Fibroblast of skin of scalp (primary cell): Measurements from ENCODE around the gene CHAD.
"Not testable (repeated sequence)": the region's sequence is repeated elsewhere in the genome, so short reads cannot be mapped to it uniquely, and the experiment has no call there.

Experiments used
- DNase-seq: peaks from one replicate; pipeline ENCODE4 v3.0.0-alpha.2; 2013

CHAD gene

DNA sequence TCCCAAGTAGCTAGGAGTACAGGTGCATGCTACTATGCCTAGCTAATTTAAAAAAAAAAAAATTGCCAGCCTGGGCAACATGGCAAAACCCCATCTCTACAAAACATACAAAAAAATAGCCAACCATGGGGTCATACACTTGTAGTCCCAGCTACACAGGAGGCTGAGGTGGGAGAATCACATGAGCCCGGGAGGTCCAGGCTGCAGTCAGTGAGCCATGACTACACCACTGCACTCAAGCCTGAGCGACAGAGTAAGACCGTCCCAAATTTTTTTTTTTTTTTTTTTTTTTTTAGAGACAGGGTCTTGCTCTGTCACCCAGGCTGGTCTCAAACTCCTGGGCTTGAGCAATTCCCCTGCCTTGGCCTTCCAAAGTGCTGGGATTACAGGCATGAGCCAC is 14.8 kb downstream of the CHAD start:
- no peak for DNase-seq

DNA sequence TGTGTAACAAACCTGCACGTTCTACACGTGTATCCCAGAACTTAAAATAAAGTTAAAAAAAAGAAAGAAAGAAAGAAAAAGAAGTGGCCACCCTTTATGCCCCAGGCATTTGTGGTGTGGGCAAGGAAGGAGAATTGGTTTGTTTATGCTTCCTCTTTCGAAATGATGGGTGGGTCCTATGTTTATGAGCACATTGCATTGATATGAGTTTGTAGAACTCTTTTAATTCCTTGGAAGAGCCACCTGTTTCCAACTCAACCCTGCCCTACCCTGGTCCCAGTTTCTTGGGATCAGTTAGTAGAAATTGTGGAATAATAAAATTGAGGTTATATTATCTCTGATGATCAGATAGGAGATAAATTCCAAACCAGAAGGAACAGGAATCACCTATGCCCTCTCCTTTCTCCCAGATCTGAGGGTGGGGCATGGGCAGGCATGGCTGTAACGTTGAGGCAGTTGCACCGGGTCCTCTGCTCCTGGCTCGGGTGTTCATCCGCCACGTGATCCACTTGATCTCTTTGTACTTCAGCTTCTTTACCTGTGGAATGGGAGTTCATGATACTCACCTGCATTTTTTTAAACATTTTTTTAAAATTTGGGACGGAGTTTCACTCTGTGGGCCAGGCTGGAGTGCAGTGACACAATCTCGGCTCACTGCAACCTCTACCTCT is 15.9 kb downstream of the CHAD start:
- no peak for DNase-seq

DNA sequence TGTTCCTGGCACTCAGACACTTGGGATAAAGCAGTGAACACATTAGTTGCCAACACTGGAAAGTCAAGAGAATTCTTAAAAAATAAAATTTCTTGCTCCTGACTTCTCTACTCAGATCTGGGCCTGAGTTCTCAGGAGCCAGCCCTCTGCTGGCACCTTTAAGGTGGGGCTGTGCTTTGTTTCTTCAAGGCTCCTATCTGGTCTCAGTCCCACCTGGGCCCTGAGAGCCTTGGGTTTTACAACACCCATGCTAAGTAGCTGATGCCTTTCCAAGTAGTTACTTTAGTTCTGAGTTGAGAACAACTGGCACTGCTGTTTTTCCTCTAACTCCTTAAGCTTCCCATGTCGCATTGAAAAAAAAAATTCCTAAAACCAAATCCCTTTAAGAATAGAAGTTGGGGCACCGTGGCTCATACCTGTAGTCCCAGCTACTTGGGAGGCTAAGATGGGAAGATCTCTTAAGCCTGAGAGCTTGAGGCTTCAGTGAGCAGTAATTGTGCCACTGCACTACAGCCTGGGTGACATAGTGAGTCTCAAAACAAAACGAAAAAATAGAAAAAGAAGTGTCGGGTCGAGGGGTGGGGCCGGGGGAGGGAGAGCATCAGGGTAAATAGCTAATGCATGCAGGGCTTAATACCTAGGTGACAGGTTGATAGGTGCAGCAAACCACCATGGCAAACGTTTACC is 16.6 kb downstream of the CHAD start:
- no peak for DNase-seq

DNA sequence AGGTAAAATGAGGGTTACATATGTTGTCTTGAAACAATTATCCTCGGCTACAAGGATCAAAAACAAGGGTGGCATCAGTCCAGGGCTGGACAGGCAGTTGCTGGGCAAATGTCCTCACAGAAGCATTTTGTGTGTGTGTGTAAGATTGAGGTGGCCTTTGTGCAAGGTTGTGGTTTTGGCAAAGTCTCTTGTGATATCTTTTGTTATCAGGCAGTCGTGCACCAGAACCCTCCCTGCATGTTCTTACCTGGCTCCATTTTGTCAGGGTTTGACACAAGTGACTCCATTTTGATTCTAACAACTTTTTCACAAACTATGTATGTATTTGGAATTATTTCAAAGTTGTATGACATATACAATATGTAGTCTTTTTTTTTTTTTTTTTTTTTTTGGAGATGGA is 20.0 kb downstream of the CHAD start:
- no peak for DNase-seq

DNA sequence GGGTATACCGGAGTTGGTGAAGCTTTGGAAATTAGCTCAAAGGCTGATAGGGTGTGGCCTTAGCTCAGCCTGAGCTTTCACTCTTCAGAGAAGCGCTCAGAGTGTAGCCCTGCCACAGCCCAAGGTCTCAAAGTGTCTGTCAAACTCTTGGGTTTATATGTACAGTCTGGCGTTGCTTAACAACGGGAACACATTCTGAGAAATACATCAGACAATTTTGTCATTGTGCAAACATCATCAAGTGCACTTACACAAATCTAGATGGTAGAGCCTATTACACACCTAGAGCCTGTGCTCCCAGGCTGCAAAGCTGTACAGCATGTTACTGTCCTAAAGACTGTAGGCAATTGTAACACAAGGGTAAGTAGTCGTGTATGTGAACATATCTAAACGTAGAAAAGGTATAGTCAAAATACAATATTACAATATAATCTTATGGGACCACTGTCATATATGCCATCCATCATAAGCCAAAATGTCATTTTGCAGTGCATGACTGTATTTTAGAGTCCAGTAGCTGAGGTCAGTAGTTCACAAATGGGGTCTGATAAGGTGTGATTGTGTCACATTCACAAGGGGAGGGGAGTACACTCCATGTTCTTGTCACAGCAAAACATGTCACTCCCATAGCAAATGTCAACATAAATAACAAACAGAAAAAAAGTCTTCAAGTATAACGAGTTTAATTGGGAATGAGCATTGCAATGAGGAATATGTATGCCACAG is 20.6 kb downstream of the CHAD start:
- no peak for DNase-seq

DNA sequence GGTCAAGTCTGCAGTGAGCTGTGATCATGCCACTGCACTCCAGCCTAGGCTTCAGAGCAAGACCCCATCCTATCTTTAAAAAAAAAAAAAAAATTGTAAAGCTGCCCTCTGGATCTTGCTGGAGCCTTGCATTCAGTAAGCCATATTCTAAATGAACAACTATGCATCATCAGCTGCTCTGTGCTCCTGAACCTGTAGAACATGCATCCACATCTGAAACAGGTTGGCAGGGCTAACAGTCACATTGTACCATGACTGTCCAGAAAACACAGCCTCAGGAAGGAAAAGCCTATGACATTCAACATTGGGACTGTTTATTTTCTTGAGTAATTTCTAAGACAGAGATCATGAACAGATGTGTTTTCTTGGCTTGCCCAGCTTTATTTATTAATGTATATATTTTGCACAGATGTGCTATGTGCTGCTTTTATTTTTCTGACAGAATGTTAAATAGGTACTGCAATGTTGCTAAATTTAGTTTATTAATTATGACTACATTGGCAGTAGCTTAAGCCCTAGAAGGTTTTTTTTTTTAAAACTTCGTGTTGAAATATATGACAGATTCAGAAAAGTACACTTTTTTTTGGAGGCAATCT is 22.9 kb downstream of the CHAD start:
- no peak for DNase-seq

DNA sequence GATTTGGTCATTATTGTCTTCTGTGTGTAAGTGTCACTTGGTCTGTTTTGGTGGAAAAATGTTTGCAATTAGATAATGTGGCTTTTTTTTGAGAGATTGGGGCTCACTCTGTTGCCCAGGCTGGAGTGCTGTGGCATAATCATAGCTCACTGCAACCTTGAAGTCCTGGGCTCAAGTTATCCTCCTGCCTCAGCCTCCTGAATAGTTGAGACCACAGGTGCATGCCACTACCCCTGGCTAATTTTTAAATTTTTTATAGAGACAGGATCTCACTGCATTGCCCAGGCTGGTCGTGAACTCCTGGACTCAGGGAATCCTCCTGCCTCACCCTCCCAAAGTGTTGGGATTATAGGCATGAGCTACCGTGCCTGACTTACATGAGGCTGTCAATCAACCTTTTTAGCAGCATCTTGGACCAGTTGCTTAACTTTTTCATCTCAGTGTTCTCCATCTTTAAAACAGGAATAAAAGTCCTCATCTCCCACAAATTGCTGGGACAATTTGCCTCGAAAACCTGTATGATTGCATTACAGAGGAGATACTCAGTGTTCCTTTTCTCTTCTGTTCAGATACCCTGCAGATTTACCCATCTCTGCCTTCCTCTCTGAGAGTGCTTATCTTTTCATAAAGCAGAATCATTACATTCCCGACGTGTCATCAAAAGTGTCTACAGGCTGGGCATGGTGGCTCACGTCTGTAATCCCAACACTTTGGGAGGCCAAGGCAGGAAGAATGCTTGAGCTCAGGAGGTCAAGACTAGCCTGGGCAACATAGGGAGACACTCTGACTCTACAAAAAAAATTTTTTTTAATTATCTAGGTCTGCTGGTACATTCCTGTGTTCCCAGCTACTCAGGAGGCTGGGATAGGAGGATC is 23.6 kb downstream of the CHAD start:
- DNase-seq: no peak

DNA sequence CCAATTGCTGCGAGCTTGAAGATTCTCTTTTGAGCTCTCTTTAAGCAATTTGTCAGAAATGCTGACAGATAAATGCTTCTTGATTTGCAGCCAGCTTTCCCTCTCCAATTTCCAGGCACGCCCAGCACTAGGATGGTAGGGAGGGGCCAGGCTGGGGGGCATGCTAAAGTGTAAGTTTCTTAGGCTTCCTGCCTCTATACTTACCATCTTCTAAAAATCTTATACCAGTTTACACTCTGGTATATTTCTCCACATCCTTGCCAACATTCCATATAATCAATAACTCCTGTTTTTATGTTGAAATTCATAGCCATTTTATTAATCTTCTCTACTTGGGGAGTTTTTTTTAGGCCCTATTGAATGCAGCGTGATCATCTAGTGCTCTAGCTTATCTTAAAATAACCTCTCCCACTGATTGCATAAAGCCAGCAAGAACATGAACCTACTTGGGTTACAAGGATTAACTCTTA is 25.1 kb downstream of the CHAD start:
- peak; percentile 16 for DNase-seq

DNA sequence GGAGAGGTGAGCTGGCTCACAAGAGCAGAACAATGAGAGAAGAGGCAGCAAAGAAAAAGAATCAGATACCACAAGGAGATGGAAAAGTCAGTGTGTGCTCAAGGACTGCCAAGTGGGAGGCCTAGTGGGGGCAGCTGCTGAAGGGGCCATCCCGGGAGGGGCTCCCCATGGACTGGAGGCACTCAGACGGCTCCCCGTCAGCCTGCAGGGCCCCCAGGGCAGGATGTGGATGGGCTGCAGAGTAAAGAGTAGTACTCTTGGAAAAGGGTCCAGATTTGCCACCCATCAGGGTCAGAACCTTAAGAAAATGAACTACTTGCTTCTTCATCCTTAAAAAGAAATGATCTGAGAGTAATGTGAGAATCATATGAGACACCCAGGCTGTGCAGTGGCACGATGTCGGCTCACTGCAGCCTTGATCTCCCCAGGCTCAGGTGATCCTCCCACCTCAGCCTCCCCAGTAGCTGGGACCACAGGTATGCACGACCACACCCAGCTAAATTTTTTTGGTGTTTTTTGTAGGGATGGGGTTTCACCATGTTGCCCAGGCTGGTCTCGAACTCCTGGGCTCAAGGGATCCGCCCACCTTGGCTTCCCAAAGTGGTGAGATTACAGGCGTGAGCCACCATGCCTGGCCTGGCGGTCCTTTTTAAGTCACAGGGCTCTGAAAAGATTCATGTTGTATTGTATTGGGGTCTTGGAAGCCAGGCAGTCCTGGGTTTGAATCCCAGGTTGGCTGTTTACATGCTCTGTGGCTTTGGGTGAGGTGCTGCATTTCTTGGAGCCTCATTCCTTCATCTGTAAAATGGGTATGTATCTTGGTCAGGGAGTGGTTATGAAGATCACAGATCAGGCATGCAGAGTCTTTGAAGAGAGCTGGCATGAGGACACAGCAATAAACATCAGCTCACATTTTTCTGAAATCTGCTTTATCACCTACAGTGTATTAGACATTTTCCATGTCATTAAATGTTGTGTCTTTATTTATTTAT is 27.5 kb downstream of the CHAD start:
- DNase-seq: no peak

DNA sequence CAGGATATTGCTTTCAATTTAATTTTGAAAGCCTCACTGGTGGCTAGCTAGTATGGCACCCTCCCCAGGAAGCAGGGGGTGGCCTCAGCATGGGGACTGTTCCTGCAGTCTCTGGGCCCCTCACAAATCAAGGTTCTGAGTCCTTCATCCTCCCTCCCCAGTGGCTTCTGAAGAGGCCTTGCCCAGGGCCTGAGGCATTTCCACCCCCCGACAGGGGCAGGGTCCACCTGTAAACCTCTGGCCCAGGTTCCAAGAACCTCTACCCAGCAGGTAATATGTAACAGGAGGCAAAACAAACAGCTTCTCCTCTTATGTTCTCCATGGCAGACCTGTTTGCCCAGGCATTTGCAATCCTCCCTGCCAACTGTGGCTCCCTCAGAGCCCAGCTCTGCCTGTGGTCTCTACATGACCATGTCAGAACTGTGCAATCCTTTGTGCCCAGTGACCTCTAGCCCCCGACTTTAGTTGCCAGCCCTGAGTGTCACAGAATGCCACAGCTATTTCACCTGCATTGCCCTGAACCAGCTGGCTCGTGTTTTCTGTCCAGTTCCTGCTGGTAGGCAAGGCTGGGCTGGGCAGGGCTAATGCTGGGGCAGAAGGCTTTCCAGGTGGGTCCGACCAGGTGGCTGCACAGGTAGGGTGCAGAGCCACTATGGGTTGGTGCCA is 28.4 kb downstream of the CHAD start:
- no peak for DNase-seq

DNA sequence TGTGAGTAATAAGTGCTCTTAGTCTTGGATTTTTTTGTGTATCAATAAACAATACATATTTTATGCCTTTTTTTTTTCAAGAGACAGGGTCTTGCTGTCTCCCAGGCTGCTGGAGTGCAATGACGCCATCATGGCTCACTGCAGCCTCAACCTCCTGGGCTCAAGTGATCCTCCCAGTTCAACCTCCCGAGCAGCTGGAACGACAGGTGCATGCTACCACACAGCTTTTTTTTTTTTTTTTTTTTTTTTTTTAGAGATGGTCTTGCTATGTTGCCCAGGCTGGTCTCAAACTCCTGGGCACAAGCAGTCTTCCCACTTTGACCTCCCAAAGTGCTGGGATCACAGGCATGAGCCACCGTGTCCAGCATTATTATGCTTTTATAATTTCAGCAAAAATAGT is 29.7 kb downstream of the CHAD start:
- no peak for DNase-seq

DNA sequence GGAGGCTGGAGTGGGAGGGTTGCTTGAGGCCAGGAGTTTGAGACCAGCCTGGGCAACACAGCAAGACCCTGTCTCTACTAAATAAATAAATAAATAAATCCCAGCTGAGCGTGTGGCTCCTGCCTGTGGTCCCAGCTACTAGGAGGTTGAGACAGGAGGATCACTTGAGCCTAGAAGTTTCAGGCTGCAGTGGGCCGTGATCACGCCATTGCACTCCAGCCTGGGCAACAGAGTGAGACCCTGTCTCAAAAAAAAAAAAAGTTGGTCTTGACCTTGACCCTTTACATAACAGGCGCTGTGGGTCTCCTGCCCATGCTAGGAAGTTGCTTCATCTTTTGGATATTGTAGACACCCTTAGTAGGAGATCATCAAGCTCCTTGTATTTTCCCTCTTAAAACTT is 31.3 kb downstream of the CHAD start:
- DNase-seq: no peak

DNA sequence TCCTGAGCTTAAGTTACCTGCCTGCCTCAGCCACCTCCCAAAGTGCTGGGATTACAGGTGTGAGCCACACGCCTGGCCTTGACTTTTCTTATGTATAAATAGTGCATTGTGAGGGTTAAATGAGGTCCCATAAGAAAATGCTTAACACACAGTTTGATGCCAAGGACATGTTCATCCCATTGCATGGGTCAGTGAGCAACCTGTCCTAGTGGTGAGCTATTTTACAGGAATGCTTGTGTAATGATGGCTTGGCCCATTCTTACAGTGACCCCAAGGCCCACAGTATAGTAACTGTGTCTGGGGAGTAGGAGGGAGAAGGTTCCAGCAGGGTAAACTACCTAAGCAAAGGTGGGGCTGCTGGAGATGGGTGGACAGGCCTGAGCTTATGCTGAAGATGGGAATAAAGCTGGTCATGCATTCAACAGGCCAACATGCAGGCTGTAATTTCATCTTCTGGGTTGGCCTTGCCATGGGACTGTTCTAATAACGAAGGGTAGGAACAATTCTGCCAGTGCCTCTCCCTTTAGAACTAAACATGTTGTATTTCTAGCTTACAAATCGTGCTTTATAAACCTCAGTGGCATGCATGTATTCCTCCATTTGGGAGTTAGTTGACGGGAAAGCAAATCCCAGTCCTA is 36.4 kb downstream of the CHAD start:
- DNase-seq: no peak

DNA sequence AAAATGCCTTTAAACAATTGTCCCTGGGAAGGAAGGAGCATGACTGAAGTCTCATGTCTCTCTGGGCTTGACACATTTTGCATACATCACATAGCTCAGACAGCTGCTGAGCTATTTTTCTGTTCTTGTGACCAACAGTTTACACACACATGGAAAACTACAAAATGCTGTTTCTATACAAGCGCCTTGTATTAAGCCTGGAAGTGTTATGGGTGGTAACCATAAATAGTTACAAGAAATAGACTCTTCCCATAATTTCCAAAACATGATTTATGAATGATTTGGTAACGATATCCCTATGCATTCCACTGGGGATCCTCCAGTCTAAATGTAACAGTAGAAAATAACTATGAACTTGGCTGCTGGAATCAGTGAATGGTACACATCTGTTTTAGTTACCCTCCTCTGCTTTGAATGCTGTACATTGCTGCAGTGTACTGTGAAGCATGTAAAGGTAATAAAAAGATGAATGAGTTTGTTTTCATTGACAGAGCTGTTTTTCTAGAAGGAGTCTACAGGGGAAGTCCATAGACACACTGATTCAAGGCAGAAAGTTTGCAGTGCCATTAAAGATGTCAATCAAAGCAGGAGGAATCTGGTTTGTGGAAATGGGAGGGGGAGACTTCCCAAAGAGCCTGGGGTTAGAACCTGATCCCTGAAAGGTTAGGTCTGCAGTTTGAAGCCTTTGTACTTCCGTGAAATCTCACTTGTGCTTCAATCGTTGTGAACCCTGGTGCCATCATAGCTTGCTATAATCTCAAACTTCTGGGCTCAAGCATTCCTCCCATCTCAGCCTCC is 37.7 kb downstream of the CHAD start:
- no peak for DNase-seq

DNA sequence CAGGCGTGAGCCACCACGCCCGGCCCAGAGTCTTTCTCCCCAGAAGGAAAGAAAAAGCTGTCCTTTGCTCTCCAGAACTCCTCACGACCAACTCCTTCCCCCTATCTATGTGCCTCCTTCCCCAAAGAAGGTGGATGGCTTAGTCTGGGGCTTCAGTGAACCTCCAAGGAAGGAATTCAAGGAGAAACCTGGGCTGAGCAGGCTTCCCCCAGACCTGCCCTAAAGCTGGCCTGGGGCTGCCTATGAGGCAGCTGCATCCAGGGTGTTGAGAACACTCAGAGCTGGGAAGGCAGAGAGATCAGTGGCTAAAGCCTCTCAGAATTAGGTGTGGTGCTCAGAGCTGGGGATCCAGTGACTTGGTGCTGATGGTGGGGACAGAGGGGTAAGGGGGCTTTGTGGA is 38.9 kb downstream of the CHAD start:
- DNase-seq: no peak

DNA sequence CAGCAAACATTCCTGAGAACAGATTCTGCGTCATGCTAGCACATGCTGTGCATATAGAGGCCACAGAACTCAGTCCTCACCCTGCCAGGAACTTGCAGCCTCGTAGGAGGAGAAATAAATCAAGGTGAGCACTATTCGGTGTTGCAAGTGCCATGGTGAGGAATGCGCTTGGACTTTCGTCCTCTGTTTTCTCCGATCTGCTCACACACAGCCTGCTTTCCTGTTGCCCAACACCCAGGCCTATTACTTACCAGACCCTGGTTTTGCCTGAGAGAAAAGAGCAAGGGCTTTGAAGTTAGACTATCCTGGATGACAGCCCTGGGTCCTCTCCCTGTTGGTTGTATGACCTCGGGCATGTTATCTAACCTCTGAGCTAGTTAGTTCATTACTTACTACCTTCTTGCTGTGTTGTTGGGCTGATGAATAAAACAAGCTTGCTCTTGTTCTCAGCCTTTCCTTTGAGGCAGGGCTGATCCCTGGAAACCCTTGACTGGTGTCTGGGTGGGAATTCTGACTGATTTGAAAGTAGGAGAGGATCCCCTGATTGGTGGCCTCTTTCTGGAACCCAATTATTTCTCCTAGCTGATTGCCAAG is 39.8 kb downstream of the CHAD start:
- DNase-seq: no peak

DNA sequence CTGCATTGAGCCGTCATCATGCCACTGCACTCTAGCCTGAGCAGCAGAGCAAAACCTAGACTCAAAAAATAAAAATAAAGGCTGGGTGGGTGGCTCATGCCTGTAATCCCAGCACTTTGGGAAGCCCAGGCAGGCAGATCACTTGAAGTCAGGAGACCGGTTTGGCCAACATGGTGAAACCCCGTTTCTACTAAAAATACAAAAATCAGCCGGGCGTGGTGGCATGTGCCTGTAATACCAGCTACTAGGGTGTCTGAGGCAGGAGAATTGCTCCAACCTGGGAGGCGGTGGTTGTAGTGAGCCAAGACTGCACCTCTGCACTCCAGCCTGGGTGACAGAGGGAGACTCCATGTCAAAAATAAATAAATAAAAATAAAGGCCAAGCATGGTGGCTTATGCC is 40.6 kb downstream of the CHAD start:
- not testable (repeated sequence) for DNase-seq
